IMR-90 (cell line): ENCODE results near the gene GALNT3. TPM values are rescaled to one million over a fixed set of nuclear protein-coding genes. Genes with fewer than 3 reads are reported as not detected.

ENCODE experiments used
- ATAC-seq: fragments of 200-7000 bp; cut with Tn5 transposase; 2 replicates; pipeline ENCODE4 v1.9.1; 2020; ENCODE audit warnings: low read depth, mild to moderate bottlenecking, moderate library complexity
- BruUV-seq: library from RNA; stranded (reverse); fragments of 400-500 nt; replicated peaks from 2 replicates; lab custom pipeline; 2021; lab: Mats Ljungman, UMichigan
- CTCF ChIA-PET: fragments of 300-600 bp; formaldehyde crosslinking; extraction: SDS; loops from one replicate; lab custom pipeline; 2021; ENCODE audit warnings: antibody characterized with exemption; lab: Yijun Ruan, JAX
- POLR2A ChIA-PET: fragments of 300-600 bp; sonication (Branson Sonifier 250); formaldehyde crosslinking; loops from one replicate; lab custom pipeline; 2022; ENCODE audit warnings: antibody characterized with exemption; ENCODE audit not compliant: unreplicated experiment; lab: Charles Lee
- DNase-seq: peaks from one replicate; pipeline ENCODE4 v3.0.0; 2013
- H2AFZ ChIP-seq: replicated peaks from 2 replicates; pipeline ENCODE3; 2013; ENCODE audit warnings: low read length, mild to moderate bottlenecking; ENCODE audit not compliant: poor library complexity
- H2AK5ac ChIP-seq: 2 replicates; pipeline ENCODE4 v1.6.1; 2013; ENCODE audit warnings: low read depth, low read length, inconsistent platforms
- H2AK9ac ChIP-seq: replicated peaks from 2 replicates; pipeline ENCODE3; 2013; ENCODE audit warnings: mild to moderate bottlenecking, low read depth, low read length, moderate library complexity; ENCODE audit not compliant: poor library complexity
- H2BK120ac ChIP-seq: 2 replicates; pipeline ENCODE4 v1.6.1; 2013; ENCODE audit warnings: low read depth, low read length, inconsistent platforms
- H2BK15ac ChIP-seq: 3 replicates; pipeline ENCODE4 v1.6.1; 2013; ENCODE audit warnings: low read depth, low read length, inconsistent platforms
- H2BK20ac ChIP-seq: 2 replicates; pipeline ENCODE4 v1.6.1; 2013; ENCODE audit warnings: low read depth, mild to moderate bottlenecking, inconsistent platforms, low read length, moderate library complexity
- H2BK5ac ChIP-seq: 2 replicates; pipeline ENCODE4 v1.6.1; 2013; ENCODE audit warnings: mild to moderate bottlenecking, low read depth, low read length, inconsistent platforms; ENCODE audit not compliant: poor library complexity, severe bottlenecking
- H3K14ac ChIP-seq: replicated peaks from 2 replicates; pipeline ENCODE4 v1.6.1; 2013; ENCODE audit warnings: low read depth, low read length, inconsistent platforms
- H3K18ac ChIP-seq: 2 replicates; pipeline ENCODE4 v1.6.1; 2013; ENCODE audit warnings: low read depth, low read length, control low read depth
- H3K23ac ChIP-seq: 2 replicates; pipeline ENCODE4 v1.6.1; 2013; ENCODE audit warnings: low read depth, low read length, inconsistent platforms
- H3K27ac ChIP-seq: 2 replicates; pipeline ENCODE4 v1.5.1; 2013; ENCODE audit warnings: mild to moderate bottlenecking, control low read depth, low read length; ENCODE audit not compliant: insufficient read depth
- H3K27me3 ChIP-seq: 2 replicates; pipeline ENCODE4 v1.6.1; 2013; ENCODE audit warnings: low read length; ENCODE audit not compliant: control insufficient read depth, insufficient read depth
- H3K36me3 ChIP-seq: 2 replicates; pipeline ENCODE4 v1.6.1; 2013; ENCODE audit warnings: low read length, mixed read lengths; ENCODE audit not compliant: control insufficient read depth, insufficient read depth
- H3K4ac ChIP-seq: 2 replicates; pipeline ENCODE4 v1.6.1; 2013; ENCODE audit warnings: low read depth, low read length, inconsistent platforms
- H3K4me1 ChIP-seq: 2 replicates; pipeline ENCODE4 v1.6.1; 2013; ENCODE audit warnings: low read length, mixed read lengths; ENCODE audit not compliant: control insufficient read depth, insufficient read depth
- H3K4me2 ChIP-seq: 2 replicates; pipeline ENCODE4 v1.6.1; 2013; ENCODE audit warnings: low read depth, mild to moderate bottlenecking, control low read depth, low read length, moderate library complexity
- H3K4me3 ChIP-seq: 2 replicates; pipeline ENCODE4 v1.5.1; 2013; ENCODE audit warnings: low read depth, mild to moderate bottlenecking, control low read depth, low read length, moderate library complexity; ENCODE audit not compliant: insufficient read depth
- H3K56ac ChIP-seq: 2 replicates; pipeline ENCODE4 v1.6.1; 2013; ENCODE audit warnings: low read length, inconsistent platforms; ENCODE audit not compliant: insufficient read depth; ENCODE audit errors: extremely low read depth
- H3K79me1 ChIP-seq, 2 experiments: 2 replicates each; pipeline ENCODE4 v1.6.1; 2013; ENCODE audit warnings: low read length in 2 of 2, inconsistent platforms in 1 of 2, low read depth in 1 of 2
- H3K9ac ChIP-seq: 2 replicates; pipeline ENCODE4 v1.6.1; 2013; ENCODE audit warnings: low read depth, low read length, control low read depth
- H3K9me1 ChIP-seq: 2 replicates; pipeline ENCODE4 v1.6.1; 2013; ENCODE audit warnings: low read length, inconsistent platforms; ENCODE audit not compliant: insufficient read depth
- H3K9me3 ChIP-seq: 2 replicates; pipeline ENCODE4 v1.6.1; 2013; ENCODE audit warnings: low read length; ENCODE audit not compliant: control insufficient read depth, insufficient read depth
- H4K20me1 ChIP-seq: 2 replicates; pipeline ENCODE4 v1.6.1; 2013; ENCODE audit warnings: low read length, inconsistent platforms; ENCODE audit not compliant: insufficient read depth
- H4K5ac ChIP-seq: 2 replicates; pipeline ENCODE4 v1.6.1; 2013; ENCODE audit warnings: mild to moderate bottlenecking, low read depth, low read length, control low read depth
- H4K8ac ChIP-seq, 2 experiments: 2 replicates each; pipeline ENCODE4 v1.6.1; 2013; ENCODE audit warnings: low read depth in 2 of 2, low read length in 2 of 2, control low read depth in 1 of 2, inconsistent platforms in 1 of 2
- H4K91ac ChIP-seq: 2 replicates; pipeline ENCODE4 v1.6.1; 2013; ENCODE audit warnings: low read depth, low read length, inconsistent platforms; ENCODE audit not compliant: insufficient read depth
- CEBPB ChIP-seq: IDR thresholded peaks from 2 replicates; pipeline ENCODE4 v1.6.1; 2012; ENCODE audit warnings: low read depth, low read length, improper control_type of control experiment
- MAFK ChIP-seq: IDR thresholded peaks from 2 replicates; pipeline ENCODE4 v1.6.1; 2012; ENCODE audit warnings: low read depth, low read length, improper control_type of control experiment
- MAZ ChIP-seq: IDR thresholded peaks from 2 replicates; pipeline ENCODE4 v1.6.1; 2012; ENCODE audit warnings: low read depth, mild to moderate bottlenecking, low read length, improper control_type of control experiment, moderate library complexity, borderline replicate concordance
- MXI1 ChIP-seq: IDR thresholded peaks from 2 replicates; pipeline ENCODE4 v1.6.1; 2012; ENCODE audit warnings: low read depth, mild to moderate bottlenecking, low read length, moderate library complexity, borderline replicate concordance
- NFE2L2 ChIP-seq: fragments of 150-350 bp; IDR thresholded peaks from 2 replicates; pipeline ENCODE4 v1.6.1; 2016; ENCODE audit warnings: low read depth, mild to moderate bottlenecking, low read length
- RCOR1 ChIP-seq: IDR thresholded peaks from 2 replicates; pipeline ENCODE4 v1.6.1; 2012; ENCODE audit warnings: mild to moderate bottlenecking, low read length, improper control_type of control experiment; ENCODE audit not compliant: insufficient replicate concordance
- SMC3 ChIP-seq: fragments of 150-350 bp; IDR thresholded peaks from 2 replicates; pipeline ENCODE4 v1.6.1; 2016; ENCODE audit warnings: low read depth, mild to moderate bottlenecking, antibody characterized with exemption, low read length, moderate library complexity
- dilution Hi-C: fragments of 300-500 bp; cut with HindIII; formaldehyde crosslinking; loops from one replicate; pipeline ENCODE4 v1.14.3; 2018; ENCODE audit warnings: low sequenced_read_pairs; ENCODE audit not compliant: unreplicated experiment
- in situ Hi-C: fragments of 300-500 bp; cut with MboI; formaldehyde crosslinking; loops from 3 replicates; pipeline ENCODE4 v1.14.3; 2019; ENCODE audit warnings: low sequenced_read_pairs, inconsistent platforms, mixed read lengths
- intact Hi-C: fragments of 100-400 bp; cut with micrococcal nuclease; formaldehyde crosslinking; loops from 2 replicates; pipeline ENCODE4 v1.10.0; 2022
- polyA plus RNA-seq, 3 experiments: library from polyadenylated mRNA; depleted of rRNA; stranded (reverse); fragments of >200 nt; gene quantifications; 2 replicates each; pipeline ENCODE4 v1.2.3, GENCODE V29; 2012; ENCODE audit warnings: low replicate concordance in 1 of 3
- total RNA-seq: library from RNA; depleted of rRNA; stranded (reverse); fragments of >200 nt; gene quantifications from 2 replicates; pipeline ENCODE4 v1.2.3, GENCODE V29; 2012
- TF ChIP-seq, protein P1 (sequence below): conservative IDR thresholded peaks from 2 replicates; pipeline ENCODE4 v1.5.1; 2012; ENCODE audit warnings: mild to moderate bottlenecking, low read depth, low read length, improper control_type of control experiment

GALNT3 gene
- total and polyA plus RNA-seq, 2 of the 4 experiments (the other 2 are of a cell fraction): 1.1 to 2.0 TPM

DNA sequence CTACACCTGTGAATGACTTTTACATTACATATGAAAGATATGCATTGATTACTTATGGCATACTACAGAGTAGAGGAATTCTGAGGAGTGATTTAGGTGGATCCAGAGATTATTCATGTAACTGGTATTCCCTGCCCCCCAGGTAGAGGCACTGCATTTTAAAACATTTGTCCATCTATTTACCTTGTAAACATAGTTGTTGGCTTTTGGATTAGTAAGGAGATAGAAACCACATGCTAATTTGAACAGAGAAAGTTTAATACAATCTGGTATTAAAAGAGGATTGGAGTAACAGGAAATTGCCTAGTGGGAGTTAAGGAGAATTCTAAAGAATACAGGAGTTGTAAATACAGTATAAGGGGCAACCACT is 15.9 kb downstream of the GALNT3 start:
- TF ChIP-seq, protein P1, sequence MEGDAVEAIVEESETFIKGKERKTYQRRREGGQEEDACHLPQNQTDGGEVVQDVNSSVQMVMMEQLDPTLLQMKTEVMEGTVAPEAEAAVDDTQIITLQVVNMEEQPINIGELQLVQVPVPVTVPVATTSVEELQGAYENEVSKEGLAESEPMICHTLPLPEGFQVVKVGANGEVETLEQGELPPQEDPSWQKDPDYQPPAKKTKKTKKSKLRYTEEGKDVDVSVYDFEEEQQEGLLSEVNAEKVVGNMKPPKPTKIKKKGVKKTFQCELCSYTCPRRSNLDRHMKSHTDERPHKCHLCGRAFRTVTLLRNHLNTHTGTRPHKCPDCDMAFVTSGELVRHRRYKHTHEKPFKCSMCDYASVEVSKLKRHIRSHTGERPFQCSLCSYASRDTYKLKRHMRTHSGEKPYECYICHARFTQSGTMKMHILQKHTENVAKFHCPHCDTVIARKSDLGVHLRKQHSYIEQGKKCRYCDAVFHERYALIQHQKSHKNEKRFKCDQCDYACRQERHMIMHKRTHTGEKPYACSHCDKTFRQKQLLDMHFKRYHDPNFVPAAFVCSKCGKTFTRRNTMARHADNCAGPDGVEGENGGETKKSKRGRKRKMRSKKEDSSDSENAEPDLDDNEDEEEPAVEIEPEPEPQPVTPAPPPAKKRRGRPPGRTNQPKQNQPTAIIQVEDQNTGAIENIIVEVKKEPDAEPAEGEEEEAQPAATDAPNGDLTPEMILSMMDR: no peak
- TF ChIP-seq SMC3: no peak
- no peak for TF ChIP-seq NFE2L2
- TF ChIP-seq RCOR1: no peak
- TF ChIP-seq MAFK: no peak
- TF ChIP-seq MXI1: no peak
- TF ChIP-seq MAZ: no peak
- TF ChIP-seq CEBPB: no peak
- H2BK20ac ChIP-seq: no peak overlapping the region
- no peaks in the 10 kb centered on the region for H3K36me3 ChIP-seq
- H3K4ac ChIP-seq: no peak overlapping the region
- H2BK5ac ChIP-seq: no peak overlapping the region
- H3K9me3 ChIP-seq: peaks cover 2% of the 10 kb centered on the region
- no peak overlapping the region for H3K14ac ChIP-seq
- no peak overlapping the region for H2BK120ac ChIP-seq
- no peak overlapping the region for H4K8ac ChIP-seq
- BruUV-seq: no TSS peak
- POLR2A ChIA-PET: no interaction called here
- H2BK15ac ChIP-seq: no peak overlapping the region
- H3K27ac ChIP-seq: no peak overlapping the region
- no peak overlapping the region for H3K56ac ChIP-seq
- H3K4me2 ChIP-seq: no peak overlapping the region
- no peak overlapping the region for H3K18ac ChIP-seq
- DNase-seq: no peak
- no peak overlapping the region for H2AFZ ChIP-seq
- H2AK5ac ChIP-seq: no peak overlapping the region
- H3K23ac ChIP-seq: no peak overlapping the region
- no peak overlapping the region for H2AK9ac ChIP-seq
- no peak overlapping the region for H3K4me3 ChIP-seq
- in situ Hi-C loops: no loop called here
- no peak overlapping the region for H4K91ac ChIP-seq
- H4K20me1 ChIP-seq: no peaks in the 10 kb centered on the region
- H3K27me3 ChIP-seq: no peaks in the 10 kb centered on the region
- no peak for ATAC-seq
- peaks cover 2% of the 10 kb centered on the region; the same call in 1 of the 2 replicates for H3K4me1 ChIP-seq
- dilution Hi-C loops: no loop called here
- H4K5ac ChIP-seq: no peak overlapping the region
- H3K79me1 ChIP-seq: no peaks in the 10 kb centered on the region
- intact Hi-C loops: no loop called here
- CTCF ChIA-PET: interaction anchor here (1.5 to 2.0 kb wide), 2 partner anchors 11 to 97 kb away, joined by 5 to 6 read pairs; no protein-coding TSS in a partner anchor
- H3K9me1 ChIP-seq: no peaks in the 10 kb centered on the region
- no peak overlapping the region for H3K9ac ChIP-seq
